Neural cell (in vitro differentiated cells): ENCODE data around the gene QSOX2. TPM values are rescaled to one million over a fixed set of nuclear protein-coding genes. Genes with fewer than 3 reads are reported as not detected.

Source experiments
- H2AFZ ChIP-seq: fragments of 200-600, 300-800 bp; sonication (generic), shearing (Covaris generic); 2 replicates; pipeline ENCODE4 v1.6.0; 2014; ENCODE audit warnings: low read depth, mild to moderate bottlenecking, antibody characterized with exemption, low read length, moderate library complexity
- H3F3A ChIP-seq: fragments of 200-600 bp; shearing (Covaris generic); 2 replicates; pipeline ENCODE4 v1.6.1; 2016; ENCODE audit warnings: mild to moderate bottlenecking, moderate library complexity, mixed read lengths, antibody characterized with exemption, low read length; ENCODE audit not compliant: insufficient read depth, poor library complexity, severe bottlenecking
- H3K27ac ChIP-seq: fragments of 200-600, 300-800 bp; sonication (generic), shearing (Covaris generic); 2 replicates; pipeline ENCODE4 v1.5.1; 2014; ENCODE audit warnings: mild to moderate bottlenecking, low read length, moderate library complexity
- H3K27me3 ChIP-seq: fragments of 300-800, 200-600 bp; sonication (generic), shearing (Covaris generic); 2 replicates; pipeline ENCODE4 v1.6.0; 2014; ENCODE audit warnings: mild to moderate bottlenecking, low read depth, low read length, moderate library complexity; ENCODE audit not compliant: insufficient read depth
- H3K36me3 ChIP-seq: fragments of 300-800, 200-600 bp; sonication (generic), shearing (Covaris generic); 2 replicates; pipeline ENCODE4 v1.5.1; 2014; ENCODE audit warnings: mild to moderate bottlenecking, antibody characterized with exemption, low read length, moderate library complexity; ENCODE audit not compliant: insufficient read depth
- H3K4me2 ChIP-seq: fragments of 300-800, 200-600 bp; sonication (generic), shearing (Covaris generic); 2 replicates; pipeline ENCODE4 v1.6.0; 2014; ENCODE audit warnings: mild to moderate bottlenecking, low read length
- H3K4me3 ChIP-seq: fragments of 300-800, 200-600 bp; sonication (generic), shearing (Covaris generic); 2 replicates; pipeline ENCODE4 v1.5.1; 2014; ENCODE audit warnings: mild to moderate bottlenecking, low read length, moderate library complexity
- H3K79me2 ChIP-seq: fragments of 200-600 bp; shearing (Covaris generic); replicated peaks from 2 replicates; pipeline ENCODE4 v1.6.0; 2014; ENCODE audit warnings: mild to moderate bottlenecking, low read length, moderate library complexity; ENCODE audit not compliant: insufficient read depth
- H3K9ac ChIP-seq: fragments of 300-800, 200-600 bp; sonication (generic), shearing (Covaris generic); 2 replicates; pipeline ENCODE4 v1.6.1; 2016; ENCODE audit warnings: mild to moderate bottlenecking, low read length, mixed read lengths
- H3K9me2 ChIP-seq: fragments of 200-600 bp; shearing (Covaris generic); 2 replicates; pipeline ENCODE4 v1.6.1; 2016; ENCODE audit warnings: mild to moderate bottlenecking, low read length, mixed read lengths; ENCODE audit not compliant: insufficient read depth
- H3K9me3 ChIP-seq: fragments of 200-600, 300-800 bp; sonication (generic), shearing (Covaris generic); 2 replicates; pipeline ENCODE4 v1.6.1; 2016; ENCODE audit warnings: mild to moderate bottlenecking, mixed run types, low read length, moderate library complexity, mixed read lengths
- H4K20me1 ChIP-seq: fragments of 200-600 bp; shearing (Covaris generic); 2 replicates; pipeline ENCODE4 v1.6.1; 2016; ENCODE audit warnings: mild to moderate bottlenecking, mixed run types; ENCODE audit not compliant: insufficient read depth
- EP300 ChIP-seq: fragments of 450-650 bp; conservative IDR thresholded peaks from 2 replicates; pipeline ENCODE4 v1.6.1; 2014; ENCODE audit warnings: antibody characterized with exemption, mild to moderate bottlenecking, moderate library complexity; ENCODE audit not compliant: poor library complexity, severe bottlenecking
- EZH2 ChIP-seq: fragments of 200-600, 300-800 bp; shearing (Covaris generic), sonication (generic); IDR thresholded peaks from 2 replicates; pipeline ENCODE4 v1.6.1; 2014; ENCODE audit warnings: antibody characterized with exemption, low read length, borderline replicate concordance, mild to moderate bottlenecking; ENCODE audit not compliant: insufficient read depth, poor library complexity, severe bottlenecking
- MXI1 ChIP-seq: fragments of 450-650 bp; conservative IDR thresholded peaks from 2 replicates; pipeline ENCODE4 v1.6.1; 2014; ENCODE audit warnings: antibody characterized with exemption, mild to moderate bottlenecking; ENCODE audit not compliant: poor library complexity, severe bottlenecking
- POLR2AphosphoS5 ChIP-seq: IDR thresholded peaks from 2 replicates; pipeline ENCODE4 v1.6.1; 2012
- RAD21 ChIP-seq: fragments of 450-650 bp; conservative IDR thresholded peaks from 2 replicates; pipeline ENCODE4 v1.6.1; 2014; ENCODE audit warnings: antibody characterized with exemption, mild to moderate bottlenecking, moderate library complexity
- SMC3 ChIP-seq: fragments of 450-650 bp; conservative IDR thresholded peaks from 2 replicates; pipeline ENCODE4 v1.6.1; 2014; ENCODE audit warnings: antibody characterized with exemption, mild to moderate bottlenecking, moderate library complexity; ENCODE audit not compliant: poor library complexity
- TAF1 ChIP-seq: IDR thresholded peaks from 2 replicates; pipeline ENCODE4 v1.6.1; 2012; ENCODE audit warnings: low read depth
- polyA plus RNA-seq: library from polyadenylated mRNA; depleted of rRNA; stranded (reverse); fragments of >200 nt; gene quantifications from 2 replicates; pipeline ENCODE4 v1.2.3, GENCODE V29; 2014
- TF ChIP-seq, protein P1 (sequence below): IDR thresholded peaks from 2 replicates; pipeline ENCODE4 v1.6.1; 2012; ENCODE audit warnings: borderline replicate concordance
- TF ChIP-seq, protein P2 (sequence below): fragments of 450-650 bp; IDR thresholded peaks from 2 replicates; pipeline ENCODE4 v1.5.1; 2014; ENCODE audit warnings: antibody characterized with exemption, mild to moderate bottlenecking, moderate library complexity; ENCODE audit not compliant: poor library complexity, severe bottlenecking

The QSOX2 gene
- polyA plus RNA-seq, 1 donor from 2014 or later: 20.7 TPM

DNA sequence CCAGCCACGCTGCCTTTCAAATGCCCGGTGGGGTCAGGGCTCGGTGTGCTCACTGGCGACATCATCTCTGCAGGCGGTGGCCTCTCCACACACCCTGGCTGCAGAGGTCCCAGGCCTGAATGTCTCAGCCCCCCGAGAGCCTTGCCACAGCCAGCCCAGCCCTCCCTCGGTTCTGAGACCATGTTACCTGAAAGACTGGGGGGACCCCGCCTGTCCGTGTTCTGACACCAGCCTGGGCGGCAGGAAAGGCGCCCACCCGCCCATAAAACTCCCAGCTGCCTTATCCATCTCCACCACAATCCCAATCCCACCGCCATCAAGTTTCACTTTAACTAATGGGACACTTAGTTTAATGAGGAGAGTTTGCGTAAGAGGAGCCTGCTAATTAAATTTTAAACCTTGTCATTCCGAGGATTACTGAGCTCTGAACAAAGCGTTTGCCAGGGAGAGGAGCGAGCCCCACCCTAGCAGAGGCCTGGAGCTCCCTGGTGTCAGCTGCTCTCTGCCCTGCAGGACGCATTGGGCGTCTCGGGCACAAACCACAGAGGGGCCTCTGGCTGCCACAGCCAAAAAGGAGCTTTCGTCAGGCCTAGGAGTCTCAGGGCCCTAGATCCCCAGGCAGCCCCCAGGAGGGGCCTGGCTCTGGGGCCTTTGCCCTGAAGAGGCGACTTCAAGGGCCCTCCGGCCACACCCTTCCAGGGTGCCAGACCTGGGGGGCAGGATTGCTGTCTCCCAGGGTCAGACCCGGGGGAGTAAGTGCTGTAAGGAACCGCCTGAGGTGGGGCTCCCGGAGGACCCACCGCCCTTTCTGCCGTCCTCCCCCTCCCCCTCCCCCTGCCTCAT lies 56.0 kb downstream of the QSOX2 start:
- Histone ChIP-seq H3K9me2 (no peaks in the 10 kb centered on the region), H3K27me3 (peaks cover 43% of the 10 kb centered on the region), H3K79me2 (no peaks in the 10 kb centered on the region), H3K4me3 (no peak overlapping the region), H3K36me3 (no peaks in the 10 kb centered on the region), H4K20me1 (no peaks in the 10 kb centered on the region), H3F3A (no peaks in the 10 kb centered on the region), H3K9me3 (no peaks in the 10 kb centered on the region), H3K27ac (no peak overlapping the region), H2AFZ (no peak overlapping the region), H3K4me2 (no peak overlapping the region), H3K9ac (no peak overlapping the region)
- TF ChIP-seq SMC3 (no peak), EZH2 (no peak), RAD21 (no peak), TAF1 (no peak), MXI1 (no peak), EP300 (no peak), POLR2AphosphoS5 (no peak)
- TF ChIP-seq, protein P1, sequence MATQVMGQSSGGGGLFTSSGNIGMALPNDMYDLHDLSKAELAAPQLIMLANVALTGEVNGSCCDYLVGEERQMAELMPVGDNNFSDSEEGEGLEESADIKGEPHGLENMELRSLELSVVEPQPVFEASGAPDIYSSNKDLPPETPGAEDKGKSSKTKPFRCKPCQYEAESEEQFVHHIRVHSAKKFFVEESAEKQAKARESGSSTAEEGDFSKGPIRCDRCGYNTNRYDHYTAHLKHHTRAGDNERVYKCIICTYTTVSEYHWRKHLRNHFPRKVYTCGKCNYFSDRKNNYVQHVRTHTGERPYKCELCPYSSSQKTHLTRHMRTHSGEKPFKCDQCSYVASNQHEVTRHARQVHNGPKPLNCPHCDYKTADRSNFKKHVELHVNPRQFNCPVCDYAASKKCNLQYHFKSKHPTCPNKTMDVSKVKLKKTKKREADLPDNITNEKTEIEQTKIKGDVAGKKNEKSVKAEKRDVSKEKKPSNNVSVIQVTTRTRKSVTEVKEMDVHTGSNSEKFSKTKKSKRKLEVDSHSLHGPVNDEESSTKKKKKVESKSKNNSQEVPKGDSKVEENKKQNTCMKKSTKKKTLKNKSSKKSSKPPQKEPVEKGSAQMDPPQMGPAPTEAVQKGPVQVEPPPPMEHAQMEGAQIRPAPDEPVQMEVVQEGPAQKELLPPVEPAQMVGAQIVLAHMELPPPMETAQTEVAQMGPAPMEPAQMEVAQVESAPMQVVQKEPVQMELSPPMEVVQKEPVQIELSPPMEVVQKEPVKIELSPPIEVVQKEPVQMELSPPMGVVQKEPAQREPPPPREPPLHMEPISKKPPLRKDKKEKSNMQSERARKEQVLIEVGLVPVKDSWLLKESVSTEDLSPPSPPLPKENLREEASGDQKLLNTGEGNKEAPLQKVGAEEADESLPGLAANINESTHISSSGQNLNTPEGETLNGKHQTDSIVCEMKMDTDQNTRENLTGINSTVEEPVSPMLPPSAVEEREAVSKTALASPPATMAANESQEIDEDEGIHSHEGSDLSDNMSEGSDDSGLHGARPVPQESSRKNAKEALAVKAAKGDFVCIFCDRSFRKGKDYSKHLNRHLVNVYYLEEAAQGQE: no peak
- TF ChIP-seq, protein P2, sequence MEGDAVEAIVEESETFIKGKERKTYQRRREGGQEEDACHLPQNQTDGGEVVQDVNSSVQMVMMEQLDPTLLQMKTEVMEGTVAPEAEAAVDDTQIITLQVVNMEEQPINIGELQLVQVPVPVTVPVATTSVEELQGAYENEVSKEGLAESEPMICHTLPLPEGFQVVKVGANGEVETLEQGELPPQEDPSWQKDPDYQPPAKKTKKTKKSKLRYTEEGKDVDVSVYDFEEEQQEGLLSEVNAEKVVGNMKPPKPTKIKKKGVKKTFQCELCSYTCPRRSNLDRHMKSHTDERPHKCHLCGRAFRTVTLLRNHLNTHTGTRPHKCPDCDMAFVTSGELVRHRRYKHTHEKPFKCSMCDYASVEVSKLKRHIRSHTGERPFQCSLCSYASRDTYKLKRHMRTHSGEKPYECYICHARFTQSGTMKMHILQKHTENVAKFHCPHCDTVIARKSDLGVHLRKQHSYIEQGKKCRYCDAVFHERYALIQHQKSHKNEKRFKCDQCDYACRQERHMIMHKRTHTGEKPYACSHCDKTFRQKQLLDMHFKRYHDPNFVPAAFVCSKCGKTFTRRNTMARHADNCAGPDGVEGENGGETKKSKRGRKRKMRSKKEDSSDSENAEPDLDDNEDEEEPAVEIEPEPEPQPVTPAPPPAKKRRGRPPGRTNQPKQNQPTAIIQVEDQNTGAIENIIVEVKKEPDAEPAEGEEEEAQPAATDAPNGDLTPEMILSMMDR: no peak

DNA sequence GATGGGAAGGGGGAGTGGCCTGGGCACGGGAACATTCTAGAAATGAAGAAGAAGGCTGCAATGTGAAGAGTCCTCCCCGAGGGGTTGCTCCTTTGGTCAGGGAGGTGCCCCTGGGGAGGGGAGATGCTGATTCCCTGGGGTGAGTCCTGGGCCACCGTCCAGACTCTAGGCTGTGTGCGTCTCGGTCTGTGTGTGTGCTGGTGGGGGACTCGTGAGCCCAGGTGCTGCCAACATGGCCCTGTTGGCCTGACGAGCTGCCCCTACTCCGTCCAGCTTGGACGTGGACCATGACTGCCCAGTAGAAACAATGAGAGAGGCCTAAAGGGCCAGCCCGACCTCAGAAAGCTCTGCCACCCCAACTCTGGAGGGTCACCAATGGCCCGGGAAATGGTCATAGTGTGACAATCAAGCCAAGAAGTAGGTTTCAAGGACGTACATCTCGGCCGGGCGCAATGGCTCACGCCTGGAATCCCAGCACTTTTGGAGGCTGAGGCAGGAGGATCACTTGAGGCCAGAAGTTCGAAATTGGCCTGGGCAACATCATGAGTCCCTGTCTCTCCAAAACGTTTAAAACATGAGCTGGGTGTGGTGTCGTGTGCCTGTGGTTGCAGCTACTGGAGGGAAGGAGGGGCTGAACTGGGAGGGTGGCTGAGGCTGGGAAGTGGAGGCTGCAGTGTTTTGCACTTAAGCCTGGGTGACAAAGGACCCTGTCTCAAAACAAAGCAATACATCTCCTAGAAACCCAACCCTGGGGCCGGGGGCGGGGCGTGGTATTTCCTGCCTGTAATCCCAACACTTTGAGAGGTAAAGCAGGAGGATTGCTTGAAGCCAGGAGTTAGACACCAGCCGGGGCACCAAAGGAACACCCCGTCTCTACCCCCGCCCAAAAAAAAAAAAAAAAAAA lies 57.7 kb downstream of the QSOX2 start:
- Histone ChIP-seq H3K9ac (no peak overlapping the region), H3K27ac (no peak overlapping the region), H3K36me3 (no peaks in the 10 kb centered on the region), H3K9me3 (no peaks in the 10 kb centered on the region), H3K27me3 (peaks cover 28% of the 10 kb centered on the region), H3K4me2 (no peak overlapping the region), H4K20me1 (no peaks in the 10 kb centered on the region), H3K9me2 (no peaks in the 10 kb centered on the region), H2AFZ (no peak overlapping the region), H3F3A (no peaks in the 10 kb centered on the region), H3K79me2 (no peaks in the 10 kb centered on the region), H3K4me3 (no peak overlapping the region)
- TF ChIP-seq SMC3: no peak
- TF ChIP-seq POLR2AphosphoS5: no peak
- TF ChIP-seq RAD21: no peak
- no peak for TF ChIP-seq TAF1
- TF ChIP-seq EZH2: no peak
- TF ChIP-seq, protein P1: no peak
- no peak for TF ChIP-seq EP300
- no peak for TF ChIP-seq MXI1
- TF ChIP-seq, protein P2: no peak
